ENCODE results near the gene CLDND2. TPM values are rescaled to one million over a fixed set of nuclear protein-coding genes. Genes with fewer than 3 reads are reported as not detected.
A peak's percentile ranks its signal among the peaks of the same experiment; 100 is the strongest.

Gene CLDND2
- total RNA-seq, 1 experiment from 2014 or later, result 0.95 TPM

GRCh38 chr19:51339313-51339686 lies 29.5 kb downstream of the CLDND2 start:
- H3K9me3 ChIP-seq (ENCODE audit: low read length), result no peaks in the 10 kb centered on the region
- peak overlapping the region; percentile 14; the same call in 1 of the 2 replicates for H3K27ac ChIP-seq (ENCODE audit: low read length)
- intact Hi-C loops (cut with micrococcal nuclease), result loop anchor here (1.0 to 5.0 kb wide), 7 partner anchors 28 to 318 kb away; partner anchors contain the start of gene ZNF175
- H3K36me3 ChIP-seq (ENCODE audit: low read depth, low read length), result no peaks in the 10 kb centered on the region
- no peaks in the 10 kb centered on the region for H3K79me2 ChIP-seq (ENCODE audit: low read length)
- ChIA-PET POLR2A (ENCODE audit: unreplicated experiment) (interaction anchor here (0.6 to 1.4 kb wide), 8 partner anchors 20 to 741 kb away, joined by 3 to 26 read pairs (median 6); no protein-coding TSS in a partner anchor), CTCF (interaction anchor here (0.5 to 1.4 kb wide), 12 partner anchors 20 to 1470 kb away, joined by 3 to 12 read pairs (median 7); no protein-coding TSS in a partner anchor)
- peak overlapping the region; percentile 72 for H3K4me3 ChIP-seq (ENCODE audit: low read length)
- no peaks in the 10 kb centered on the region for H3K27me3 ChIP-seq (ENCODE audit: low read length)
- H3F3A ChIP-seq (ENCODE audit: low read length, unreplicated experiment), result no peaks in the 10 kb centered on the region
- no peaks in the 10 kb centered on the region for H4K20me1 ChIP-seq (ENCODE audit: low read length)
- ATAC-seq, result peak; percentile 4
- H3K9ac ChIP-seq (ENCODE audit: low read length), result peak overlapping the region; percentile 34
- BruUV-seq (replicated peaks), result no TSS peak
- peak overlapping the region; percentile 88 for H3K4me2 ChIP-seq (ENCODE audit: low read length)
- no peak for TF ChIP-seq EZH2 (IDR thresholded peaks at IDR 0.05; ENCODE audit: low read length, unreplicated experiment)
- TF ChIP-seq CTCF (conservative IDR thresholded peaks at IDR 0.05; ENCODE audit: low read depth, low read length), result no peak
- no peak for TF ChIP-seq EZH2phosphoT487 (IDR thresholded peaks at IDR 0.05; ENCODE audit: borderline replicate concordance, low read length)
- H3K4me1 ChIP-seq (ENCODE audit: insufficient read depth, low read length), result peaks cover 16% of the 10 kb centered on the region; the same call in 1 of the 2 replicates
- peak overlapping the region; percentile 95 for H2AFZ ChIP-seq (ENCODE audit: low read length)
- no peak for DNase-seq
- H3K9me2 ChIP-seq (replicated peaks; ENCODE audit: low read length), result no peaks in the 10 kb centered on the region

- peak overlapping the region; percentile 72 for H3K4me3 ChIP-seq (ENCODE audit: low read length)
- POLR2A ChIA-PET (ENCODE audit: unreplicated experiment), result interaction anchor here (0.5 to 1.4 kb wide), 2 partner anchors 19 to 29 kb away, joined by 16 to 26 read pairs; no protein-coding TSS in a partner anchor
- peak; percentile 76 for ATAC-seq
These were observed 30.1 kb downstream of the CLDND2 start for GRCh38 chr19:51338563-51339312.

More at GRCh38 chr19:51338563-51339312, 30.1 kb downstream of the CLDND2 start:
- Histone ChIP-seq H3K9me3 (ENCODE audit: low read length) (no peaks in the 10 kb centered on the region), H3K4me1 (ENCODE audit: insufficient read depth, low read length) (peaks cover 16% of the 10 kb centered on the region; the same call in 1 of the 2 replicates), H3F3A (ENCODE audit: low read length, unreplicated experiment) (no peaks in the 10 kb centered on the region), H3K36me3 (ENCODE audit: low read depth, low read length) (no peaks in the 10 kb centered on the region), H3K27ac (ENCODE audit: low read length) (peak overlapping the region; percentile 14; the same call in 1 of the 2 replicates), H3K79me2 (ENCODE audit: low read length) (no peaks in the 10 kb centered on the region), H3K9ac (ENCODE audit: low read length) (peak overlapping the region; percentile 34), H3K4me2 (ENCODE audit: low read length) (peak overlapping the region; percentile 88), H3K9me2 (replicated peaks; ENCODE audit: low read length) (no peaks in the 10 kb centered on the region), H3K27me3 (ENCODE audit: low read length) (no peaks in the 10 kb centered on the region), H4K20me1 (ENCODE audit: low read length) (no peaks in the 10 kb centered on the region), H2AFZ (ENCODE audit: low read length) (peak overlapping the region; percentile 95)
- intact Hi-C loops (cut with micrococcal nuclease), result loop anchor here (1.0 to 5.0 kb wide), 7 partner anchors 29 to 319 kb away; partner anchors contain the start of gene ZNF175
- no TSS peak for BruUV-seq (replicated peaks)
- TF ChIP-seq EZH2phosphoT487 (IDR thresholded peaks at IDR 0.05; ENCODE audit: borderline replicate concordance, low read length) (no peak), CTCF (conservative IDR thresholded peaks at IDR 0.05; ENCODE audit: low read depth, low read length) (peak; percentile 98), EZH2 (IDR thresholded peaks at IDR 0.05; ENCODE audit: low read length, unreplicated experiment) (no peak)
- DNase-seq, result peak; percentile 88
- CTCF ChIA-PET, result interaction anchor here (1.3 to 1.4 kb wide), 3 partner anchors 21 to 318 kb away, joined by 6 to 12 read pairs (median 9); no protein-coding TSS in a partner anchor

All from PC-3 (cell line).